Measurements from ENCODE around the gene XRCC4.

GRCh38 chr5:83220331-83220730, 143.0 kb downstream of the XRCC4 start:
- TF ChIP-seq POLR2AphosphoS5 (IDR thresholded peaks at IDR 0.05; ENCODE audit: low read depth, low read length) (no peak), POLR2A (IDR thresholded peaks at IDR 0.05; ENCODE audit: low read depth, low read length) (no peak), TAF1 (IDR thresholded peaks at IDR 0.05; ENCODE audit: low read depth, low read length) (no peak), SPI1 (IDR thresholded peaks at IDR 0.05; ENCODE audit: low read depth, low read length) (no peak), PAX5 (IDR thresholded peaks at IDR 0.05; ENCODE audit: insufficient read depth, low read length, severe bottlenecking) (no peak)

Measured in GM12891 (cell line).